ENCODE results near the gene CASZ1. TPM values are rescaled to one million over a fixed set of nuclear protein-coding genes. Genes with fewer than 3 reads are reported as not detected.

The CASZ1 gene
- total RNA-seq, 2 experiments from 2014 or later, result 2.9 to 4.1 TPM

- DNase-seq, result no peak
- Mint-ChIP-seq H3K4me3 (no peak overlapping the region), H3K27ac (no peak overlapping the region), H3K27me3 (peaks cover 2% of the 10 kb centered on the region), H3K9me3 (no peaks in the 10 kb centered on the region), H3K36me3 (ENCODE audit: low read depth) (no peaks in the 10 kb centered on the region), H3K4me1 (ENCODE audit: low read depth) (no peaks in the 10 kb centered on the region)
- ChIA-PET CTCF (no interaction called here), POLR2A (no interaction called here)
- intact Hi-C loops (cut with micrococcal nuclease), result no loop called here
- no peak for ATAC-seq
- no peak for TF ChIP-seq CTCF (IDR thresholded peaks at IDR 0.05)
These were observed 75.8 kb downstream of the CASZ1 start for GRCh38 chr1:10720635-10721034.

- Mint-ChIP-seq H3K36me3 (ENCODE audit: low read depth) (no peaks in the 10 kb centered on the region), H3K4me1 (ENCODE audit: low read depth) (no peaks in the 10 kb centered on the region), H3K27ac (no peak overlapping the region), H3K9me3 (no peaks in the 10 kb centered on the region), H3K4me3 (no peak overlapping the region), H3K27me3 (peaks cover 4% of the 10 kb centered on the region)
- ATAC-seq (no peak), DNase-seq (no peak)
- intact Hi-C loops (cut with micrococcal nuclease), result no loop called here
- TF ChIP-seq CTCF (IDR thresholded peaks at IDR 0.05), result no peak
- CTCF ChIA-PET, result no interaction called here
- POLR2A ChIA-PET, result no interaction called here
These were observed 78.4 kb downstream of the CASZ1 start for GRCh38 chr1:10718083-10718415.

- ChIA-PET CTCF (no interaction called here), POLR2A (no interaction called here)
- TF ChIP-seq CTCF (IDR thresholded peaks at IDR 0.05), result no peak
- Mint-ChIP-seq H3K27ac (no peak overlapping the region), H3K4me3 (no peak overlapping the region), H3K4me1 (ENCODE audit: low read depth) (no peaks in the 10 kb centered on the region), H3K9me3 (no peaks in the 10 kb centered on the region), H3K27me3 (peaks cover 4% of the 10 kb centered on the region), H3K36me3 (ENCODE audit: low read depth) (no peaks in the 10 kb centered on the region)
- DNase-seq, result no peak
- intact Hi-C loops (cut with micrococcal nuclease), result no loop called here
- ATAC-seq, result no peak
These were observed 79.0 kb downstream of the CASZ1 start for GRCh38 chr1:10717296-10718082.

GRCh38 chr1:10716840-10717239 lies 79.6 kb downstream of the CASZ1 start:
- no peak for ATAC-seq
- intact Hi-C loops (cut with micrococcal nuclease), result no loop called here
- no peak for DNase-seq
- TF ChIP-seq CTCF (IDR thresholded peaks at IDR 0.05), result no peak
- H3K27me3 Mint-ChIP-seq, result peaks cover 4% of the 10 kb centered on the region
- ChIA-PET CTCF (no interaction called here), POLR2A (no interaction called here)
- H3K4me3 Mint-ChIP-seq, result no peak overlapping the region
- no peak overlapping the region for H3K27ac Mint-ChIP-seq
- H3K9me3 Mint-ChIP-seq, result no peaks in the 10 kb centered on the region
- H3K36me3 Mint-ChIP-seq (ENCODE audit: low read depth), result no peaks in the 10 kb centered on the region
- no peaks in the 10 kb centered on the region for H3K4me1 Mint-ChIP-seq (ENCODE audit: low read depth)

- intact Hi-C loops (cut with micrococcal nuclease), result no loop called here
- ChIA-PET CTCF (no interaction called here), POLR2A (no interaction called here)
- no peaks in the 10 kb centered on the region for H3K9me3 Mint-ChIP-seq
- H3K27me3 Mint-ChIP-seq, result peaks cover 4% of the 10 kb centered on the region
- no peak overlapping the region for H3K4me3 Mint-ChIP-seq
- H3K4me1 Mint-ChIP-seq (ENCODE audit: low read depth), result no peaks in the 10 kb centered on the region
- no peak for TF ChIP-seq CTCF (IDR thresholded peaks at IDR 0.05)
- ATAC-seq, result no peak
- H3K36me3 Mint-ChIP-seq (ENCODE audit: low read depth), result no peaks in the 10 kb centered on the region
- no peak for DNase-seq
- H3K27ac Mint-ChIP-seq, result no peak overlapping the region
These were observed 81.9 kb downstream of the CASZ1 start for GRCh38 chr1:10714337-10715114.
